Measurements from ENCODE around the gene ALKBH8. TPM values are rescaled to one million over a fixed set of nuclear protein-coding genes. Genes with fewer than 3 reads are reported as not detected.

The ALKBH8 gene
- total and polyA plus RNA-seq, 2 of the 13 experiments (the other 11 are each of a cell fraction or from before 2014, with no cell fraction given), result 2.4 to 9.1 TPM

GRCh38 chr11:107478922-107479321, 86.6 kb downstream of the ALKBH8 start:
- DNase-seq (ENCODE audit: low spot score), result no peak
- H3K4me3 ChIP-seq (replicated peaks in 1 of 3; ENCODE audit: insufficient read depth in 1 of 3, low read depth in 2 of 3, low read length in 3 of 3), result no peak overlapping the region
- H3K36me3 ChIP-seq (replicated peaks in 1 of 2; ENCODE audit: control insufficient read depth in 1 of 2, insufficient read depth in 2 of 2, low read length in 2 of 2), result no peaks in the 10 kb centered on the region
- in situ Hi-C loops (cut with HindIII; ENCODE audit: extremely low pct_ligation_motif_present, low pct_unique_long_range_greater_than_20kb), result no loop called here
- H3K9me3 ChIP-seq (ENCODE audit: low read length), result no peaks in the 10 kb centered on the region
- no peaks in the 10 kb centered on the region for H3K79me2 ChIP-seq (ENCODE audit: insufficient read depth, low read length)
- no peak overlapping the region for H3K4me2 ChIP-seq (ENCODE audit: low read depth, low read length)
- no peak for FAIRE-seq
- H4K20me1 ChIP-seq (ENCODE audit: insufficient read depth, low read length), result no peaks in the 10 kb centered on the region
- no peak for ATAC-seq
- H3K4me1 ChIP-seq (ENCODE audit: insufficient read depth, low read length), result no peaks in the 10 kb centered on the region
- CTCF ChIA-PET (ENCODE audit: low intra/inter-chr PET ratio, low total read pairs), result no interaction called here
- no peaks in the 10 kb centered on the region for H3K27me3 ChIP-seq (ENCODE audit: control insufficient read depth in 1 of 2, insufficient read depth in 2 of 2, low read length in 2 of 2)
- no TSS peak for BruUV-seq (replicated peaks)
- no peak overlapping the region for H3K27ac ChIP-seq (ENCODE audit: extremely low read length, insufficient read depth, low read length)
- intact Hi-C loops (cut with micrococcal nuclease; ENCODE audit: unreplicated experiment), result no loop called here
- POLR2A ChIA-PET, result no interaction called here
- H3K9ac ChIP-seq (ENCODE audit: insufficient read depth, low read depth, low read length), result no peak overlapping the region
- H2AFZ ChIP-seq (ENCODE audit: low read length), result no peak overlapping the region
- TF ChIP-seq ZNF407 (CRISPR knock-in tag; IDR thresholded peaks at IDR 0.05; ENCODE audit: not compliant biosample characterization) (no peak), YY1 (IDR thresholded peaks at IDR 0.05; ENCODE audit: insufficient read depth, insufficient replicate concordance, low read depth, low read length) (no peak), SNRNP70 (IDR thresholded peaks at IDR 0.05; ENCODE audit: low read depth, low read length) (no peak), THRA (CRISPR knock-in tag; IDR thresholded peaks at IDR 0.05; ENCODE audit: borderline replicate concordance) (no peak), KIAA2018 (CRISPR knock-in tag; IDR thresholded peaks at IDR 0.05; ENCODE audit: borderline replicate concordance) (no peak), CHD4 (IDR thresholded peaks at IDR 0.05; ENCODE audit: borderline replicate concordance, low read length) (no peak)
